HepG2 (cell line): ENCODE data around the gene PFDN1. TPM values are rescaled to one million over a fixed set of nuclear protein-coding genes. Genes with fewer than 3 reads are reported as not detected.

Source experiments
- ATAC-seq: fragments of 200-7000 bp; cut with Tn5 transposase; 3 replicates; pipeline ENCODE4 v1.9.1; 2020; ENCODE audit warnings: mild to moderate bottlenecking, moderate library complexity
- BruUV-seq: library from RNA; stranded (reverse); fragments of 400-500 nt; replicated peaks from 2 replicates; lab custom pipeline; 2021; lab: Mats Ljungman, UMichigan
- CTCF ChIA-PET: fragments of 300-600 bp; formaldehyde crosslinking; extraction: SDS; loops from one replicate; lab custom pipeline; 2021; ENCODE audit warnings: low total read pairs, inconsistent platforms, low intra/inter-chr PET ratio; lab: Yijun Ruan, JAX
- POLR2A ChIA-PET: fragments of 350-600 bp; sonication (Branson Sonifier 250); formaldehyde crosslinking; loops from one replicate; lab custom pipeline; 2020; ENCODE audit warnings: antibody characterized with exemption, inconsistent platforms; lab: Yijun Ruan, JAX
- DNase-seq: peaks from one replicate; pipeline ENCODE4 v3.0.0-alpha.2; 2015; ENCODE audit warnings: low spot score
- FAIRE-seq: peaks from 3 replicates; lab custom pipeline; 2011; peaks lifted over from hg19 to GRCh38; lab: Jason Lieb, UNC
- H2AFZ ChIP-seq: one replicate; pipeline ENCODE4 v1.6.1; 2011; ENCODE audit warnings: low read length, inconsistent platforms
- H3K27ac ChIP-seq: fragments of 300-600 bp; 3 replicates; pipeline ENCODE4 v1.8.0; 2011; ENCODE audit warnings: mixed run types, mild to moderate bottlenecking, mixed read lengths, low read length, inconsistent platforms; ENCODE audit not compliant: insufficient read depth; ENCODE audit errors: extremely low read length
- H3K27me3 ChIP-seq, 2 experiments: fragments of 200-600 bp in 1 of 2; 2 replicates in 1 of 2; 3 replicates in 1 of 2; pipeline versions ENCODE4 v1.6.0 to v1.8.0; 2011; ENCODE audit warnings: low read length in 2 of 2, mild to moderate bottlenecking in 2 of 2, moderate library complexity in 2 of 2, inconsistent platforms in 1 of 2; ENCODE audit not compliant: insufficient read depth in 2 of 2, control insufficient read depth in 1 of 2
- H3K36me3 ChIP-seq, 2 experiments: fragments of 200-600 bp in 1 of 2; replicated peaks in 1 of 2; 2 replicates in 1 of 2; 3 replicates in 1 of 2; pipeline versions ENCODE4 v1.5.1 to v1.8.0; 2011; ENCODE audit warnings: low read length in 2 of 2, inconsistent platforms in 1 of 2; ENCODE audit not compliant: insufficient read depth in 2 of 2, control insufficient read depth in 1 of 2
- H3K4me1 ChIP-seq: 2 replicates; pipeline ENCODE4 v1.5.1; 2012; ENCODE audit warnings: low read length, inconsistent platforms; ENCODE audit not compliant: insufficient read depth
- H3K4me2 ChIP-seq: 2 replicates; pipeline ENCODE4 v1.6.0; 2011; ENCODE audit warnings: low read depth, low read length, inconsistent platforms
- H3K4me3 ChIP-seq, 3 experiments: fragments of 200-600 bp in 1 of 3; sonication (generic), shearing (Covaris generic) in 1 of 3; replicated peaks in 1 of 3; 2 replicates each; pipeline ENCODE4 v1.5.1; 2011 to 2016; ENCODE audit warnings: low read length in 3 of 3, inconsistent platforms in 2 of 3, low read depth in 2 of 3, mild to moderate bottlenecking in 2 of 3, control low read depth in 1 of 3, mixed read lengths in 1 of 3; ENCODE audit not compliant: insufficient read depth in 1 of 3
- H3K79me2 ChIP-seq: one replicate; pipeline ENCODE4 v1.6.1; 2011; ENCODE audit warnings: low read length, inconsistent platforms; ENCODE audit not compliant: insufficient read depth
- H3K9ac ChIP-seq: 2 replicates; pipeline ENCODE4 v1.6.0; 2011; ENCODE audit warnings: mild to moderate bottlenecking, low read depth, low read length, inconsistent platforms; ENCODE audit not compliant: insufficient read depth
- H3K9me3 ChIP-seq: 2 replicates; pipeline ENCODE4 v1.5.1; 2012; ENCODE audit warnings: mild to moderate bottlenecking, low read length
- H4K20me1 ChIP-seq: 2 replicates; pipeline ENCODE4 v1.6.0; 2011; ENCODE audit warnings: inconsistent platforms, mild to moderate bottlenecking, low read length, moderate library complexity; ENCODE audit not compliant: insufficient read depth
- RBM22 ChIP-seq: fragments of 200-400 bp; formaldehyde crosslinking; optimal IDR thresholded peaks from 2 replicates; pipeline ENCODE3; 2017; ENCODE audit warnings: mild to moderate bottlenecking, low read length, moderate library complexity
- TBX2 ChIP-seq: sonication (generic); formaldehyde crosslinking; IDR thresholded peaks from 2 replicates; pipeline ENCODE4 v1.5.0; 2020; ENCODE audit warnings: missing genetic modification reagents, mild to moderate bottlenecking, borderline replicate concordance
- ZFP82 ChIP-seq: sonication (generic); formaldehyde crosslinking; IDR thresholded peaks from 2 replicates; pipeline ENCODE4 v1.5.1; 2020; ENCODE audit warnings: mild to moderate bottlenecking, missing genetic modification reagents, borderline replicate concordance
- ZKSCAN5 ChIP-seq: sonication (generic); formaldehyde crosslinking; IDR thresholded peaks from 2 replicates; pipeline ENCODE4 v1.5.1; 2020; ENCODE audit warnings: mild to moderate bottlenecking, missing genetic modification reagents
- WGBS: methylation state at CpG from one replicate; pipeline ENCODE4 v1.1.6; 2017; ENCODE audit warnings: low lambda C conversion rate; 5-methylcytosine and 5-hydroxymethylcytosine counted together
- in situ Hi-C: cut with HindIII; loops from 2 replicates; pipeline ENCODE4 v1.10.0; 2017; ENCODE audit warnings: low pct_unique_long_range_greater_than_20kb; ENCODE audit not compliant: extremely low pct_ligation_motif_present
- intact Hi-C: fragments of 100-400 bp; cut with micrococcal nuclease; formaldehyde crosslinking; loops from one replicate; pipeline ENCODE4 v1.10.0; 2022; ENCODE audit not compliant: unreplicated experiment
- polyA plus RNA-seq, 8 experiments: library from polyadenylated mRNA; depleted of rRNA in 3 of 8; stranded (reverse) in 7 of 8; unstranded in 1 of 8; fragments of >200 nt; fragmentation: Illumina TruSeq in 4 of 8; extraction: Trizol in 4 of 8; gene quantifications; 2 replicates each; pipeline versions ENCODE4 v1.2.1 to v1.2.3, GENCODE V29; 2011 to 2016; ENCODE audit warnings: low read depth in 4 of 8, missing spikeins in 1 of 8, mixed read lengths in 1 of 8; ENCODE audit not compliant: insufficient read depth in 1 of 8
- total RNA-seq, 5 experiments: library from RNA; depleted of rRNA; stranded (reverse); fragments of >200 nt; fragmentation: Illumina TruSeq; extraction: Trizol; gene quantifications; 2 replicates each; pipeline ENCODE4 v1.2.3, GENCODE V29; 2016; ENCODE audit warnings: low read depth in 1 of 5
- TF ChIP-seq, protein P1 (sequence below): sonication (generic); formaldehyde crosslinking; IDR thresholded peaks from 2 replicates; pipeline ENCODE4 v1.5.0; 2020; ENCODE audit warnings: missing genetic modification reagents
- TF ChIP-seq, protein P2 (sequence below): sonication (generic); IDR thresholded peaks from 2 replicates; pipeline ENCODE4 v1.6.1; 2016; ENCODE audit warnings: low read depth, borderline replicate concordance

Gene PFDN1
- total and polyA plus RNA-seq, 2 of the 13 experiments (the other 11 are each of a cell fraction or from before 2014, with no cell fraction given) = 67.2 to 70.8 TPM

GRCh38 chr5:140252470-140253126 is 50.3 kb downstream of the PFDN1 start:
- BruUV-seq = no TSS peak
- WGBS = over 99% methylated on average over 10 of the region's 10 CpGs
- ATAC-seq = no peak
- H3K27me3 ChIP-seq = no peaks in the 10 kb centered on the region
- H3K4me1 ChIP-seq = peaks cover 14% of the 10 kb centered on the region; the same call in 1 of the 2 replicates
- in situ Hi-C loops = no loop called here
- CTCF ChIA-PET = no interaction called here
- H3K79me2 ChIP-seq = peaks cover 29% of the 10 kb centered on the region
- DNase-seq = no peak
- no peak overlapping the region for H3K9ac ChIP-seq
- no peak overlapping the region for H3K27ac ChIP-seq
- no peak for FAIRE-seq
- H3K9me3 ChIP-seq = no peaks in the 10 kb centered on the region
- peaks cover 6 to 42% of the 10 kb centered on the region in 2 experiments for H3K36me3 ChIP-seq
- POLR2A ChIA-PET = no interaction called here
- no peak overlapping the region for H3K4me3 ChIP-seq
- no peak overlapping the region for H3K4me2 ChIP-seq
- intact Hi-C loops = no loop called here
- H2AFZ ChIP-seq = no peak overlapping the region
- TF ChIP-seq, protein P1, sequence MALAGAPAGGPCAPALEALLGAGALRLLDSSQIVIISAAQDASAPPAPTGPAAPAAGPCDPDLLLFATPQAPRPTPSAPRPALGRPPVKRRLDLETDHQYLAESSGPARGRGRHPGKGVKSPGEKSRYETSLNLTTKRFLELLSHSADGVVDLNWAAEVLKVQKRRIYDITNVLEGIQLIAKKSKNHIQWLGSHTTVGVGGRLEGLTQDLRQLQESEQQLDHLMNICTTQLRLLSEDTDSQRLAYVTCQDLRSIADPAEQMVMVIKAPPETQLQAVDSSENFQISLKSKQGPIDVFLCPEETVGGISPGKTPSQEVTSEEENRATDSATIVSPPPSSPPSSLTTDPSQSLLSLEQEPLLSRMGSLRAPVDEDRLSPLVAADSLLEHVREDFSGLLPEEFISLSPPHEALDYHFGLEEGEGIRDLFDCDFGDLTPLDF = no peak
- TF ChIP-seq ZKSCAN5 (CRISPR knock-in tag) (no peak), TBX2 (no peak), RBM22 (peak; percentile 59)
- TF ChIP-seq, all 625 proteins: peak for 1
- H4K20me1 ChIP-seq = peaks cover 8% of the 10 kb centered on the region

GRCh38 chr5:140251527-140251973 is 51.4 kb downstream of the PFDN1 start:
- H4K20me1 ChIP-seq = peaks cover 8% of the 10 kb centered on the region
- ATAC-seq (no peak), DNase-seq (no peak), FAIRE-seq (no peak)
- no peak overlapping the region for H2AFZ ChIP-seq
- no peak overlapping the region for H3K9ac ChIP-seq
- WGBS = 93% methylated on average over 5 of the region's 5 CpGs
- H3K36me3 ChIP-seq = peaks cover 6 to 43% of the 10 kb centered on the region in 2 experiments
- no peaks in the 10 kb centered on the region for H3K9me3 ChIP-seq
- ChIA-PET CTCF (no interaction called here), POLR2A (no interaction called here)
- intact Hi-C loops = no loop called here
- peaks cover 14% of the 10 kb centered on the region; the same call in 1 of the 2 replicates for H3K4me1 ChIP-seq
- in situ Hi-C loops = no loop called here
- TF ChIP-seq, protein P2, sequence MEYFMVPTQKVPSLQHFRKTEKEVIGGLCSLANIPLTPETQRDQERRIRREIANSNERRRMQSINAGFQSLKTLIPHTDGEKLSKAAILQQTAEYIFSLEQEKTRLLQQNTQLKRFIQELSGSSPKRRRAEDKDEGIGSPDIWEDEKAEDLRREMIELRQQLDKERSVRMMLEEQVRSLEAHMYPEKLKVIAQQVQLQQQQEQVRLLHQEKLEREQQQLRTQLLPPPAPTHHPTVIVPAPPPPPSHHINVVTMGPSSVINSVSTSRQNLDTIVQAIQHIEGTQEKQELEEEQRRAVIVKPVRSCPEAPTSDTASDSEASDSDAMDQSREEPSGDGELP = no peak
- no peak for TF ChIP-seq ZFP82 (CRISPR knock-in tag)
- H3K79me2 ChIP-seq = peaks cover 26% of the 10 kb centered on the region
- H3K27ac ChIP-seq = no peak overlapping the region
- no peaks in the 10 kb centered on the region for H3K27me3 ChIP-seq
- no peak overlapping the region for H3K4me2 ChIP-seq
- no TSS peak for BruUV-seq
- H3K4me3 ChIP-seq = no peak overlapping the region
